ENCODE measurements around the gene GGTLC3.
"Not testable (repeated sequence)": the region's sequence is repeated elsewhere in the genome, so short reads cannot be mapped to it uniquely, and the experiment has no call there.

Gene GGTLC3

GRCh38 chr22:18512378-18512777, 5.6 kb downstream of the GGTLC3 start:
- not testable (repeated sequence) for DNase-seq

GRCh38 chr22:18511327-18511726, 6.6 kb downstream of the GGTLC3 start:
- DNase-seq, result not testable (repeated sequence)

GRCh38 chr22:18496227-18496626, 21.7 kb downstream of the GGTLC3 start:
- DNase-seq, result not testable (repeated sequence)

Measured in NCI-H2171 (cell line).